Breast epithelium (tissue), 3 donors: ENCODE data around the gene ABR.
"Not testable (repeated sequence)": the region's sequence is repeated elsewhere in the genome, so short reads cannot be mapped to it uniquely, and the experiment has no call there.

Source experiments
- POLR2A ChIP-seq: fragments of 450-650 bp; IDR thresholded peaks from one replicate; pipeline ENCODE4 v1.6.1; 2016; ENCODE audit warnings: antibody characterized with exemption, mild to moderate bottlenecking, moderate library complexity
- POLR2AphosphoS5 ChIP-seq, 3 donors: sonication (generic); formaldehyde crosslinking; IDR thresholded peaks; one replicate each; pipeline ENCODE4 v1.6.1; 2017; ENCODE audit warnings: antibody characterized with exemption in 3 of 3
- TF ChIP-seq, protein P1 (sequence below), 3 donors: fragments of 450-650 bp; IDR thresholded peaks; one replicate each; pipeline ENCODE4 v1.5.1; 2016 to 2017; ENCODE audit warnings: antibody characterized with exemption in 3 of 3, mild to moderate bottlenecking in 3 of 3, moderate library complexity in 3 of 3

- TF ChIP-seq, protein P1, sequence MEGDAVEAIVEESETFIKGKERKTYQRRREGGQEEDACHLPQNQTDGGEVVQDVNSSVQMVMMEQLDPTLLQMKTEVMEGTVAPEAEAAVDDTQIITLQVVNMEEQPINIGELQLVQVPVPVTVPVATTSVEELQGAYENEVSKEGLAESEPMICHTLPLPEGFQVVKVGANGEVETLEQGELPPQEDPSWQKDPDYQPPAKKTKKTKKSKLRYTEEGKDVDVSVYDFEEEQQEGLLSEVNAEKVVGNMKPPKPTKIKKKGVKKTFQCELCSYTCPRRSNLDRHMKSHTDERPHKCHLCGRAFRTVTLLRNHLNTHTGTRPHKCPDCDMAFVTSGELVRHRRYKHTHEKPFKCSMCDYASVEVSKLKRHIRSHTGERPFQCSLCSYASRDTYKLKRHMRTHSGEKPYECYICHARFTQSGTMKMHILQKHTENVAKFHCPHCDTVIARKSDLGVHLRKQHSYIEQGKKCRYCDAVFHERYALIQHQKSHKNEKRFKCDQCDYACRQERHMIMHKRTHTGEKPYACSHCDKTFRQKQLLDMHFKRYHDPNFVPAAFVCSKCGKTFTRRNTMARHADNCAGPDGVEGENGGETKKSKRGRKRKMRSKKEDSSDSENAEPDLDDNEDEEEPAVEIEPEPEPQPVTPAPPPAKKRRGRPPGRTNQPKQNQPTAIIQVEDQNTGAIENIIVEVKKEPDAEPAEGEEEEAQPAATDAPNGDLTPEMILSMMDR (IDR thresholded peaks at IDR 0.05), result not testable (repeated sequence)
- not testable (repeated sequence) for TF ChIP-seq POLR2A; POLR2AphosphoS5 (IDR thresholded peaks at IDR 0.05)
These were observed 205.0 kb downstream of the ABR start for GRCh38 chr17:974778-975177.
